H1 (cell line): Measurements from ENCODE around the gene DYSF.

Source experiments
- HDAC6 ChIP-seq: IDR thresholded peaks from one replicate; pipeline ENCODE4 v1.7.1; 2012; ENCODE audit warnings: low read depth, mild to moderate bottlenecking, inconsistent platforms, low read length, moderate library complexity
- POLR2A ChIP-seq, 2 experiments: IDR thresholded peaks; 1 replicate in 1 of 2; 2 replicates in 1 of 2; pipeline ENCODE4 v1.6.1; 2011; ENCODE audit warnings: low read depth in 2 of 2, low read length in 2 of 2, mild to moderate bottlenecking in 2 of 2; ENCODE audit errors: control extremely low read depth in 1 of 2
- POLR2AphosphoS5 ChIP-seq: IDR thresholded peaks from 2 replicates; pipeline ENCODE4 v1.6.1; 2011; ENCODE audit warnings: low read depth, low read length
- TBP ChIP-seq: IDR thresholded peaks from 2 replicates; pipeline ENCODE4 v1.6.1; 2011; ENCODE audit warnings: low read depth, low read length, improper control_type of control experiment
- YY1 ChIP-seq: IDR thresholded peaks from 2 replicates; pipeline ENCODE4 v1.6.1; 2011; ENCODE audit warnings: low read depth, mild to moderate bottlenecking, low read length
- TF ChIP-seq, protein P1 (sequence below), 3 experiments: IDR thresholded peaks; 1 replicate in 2 of 3; 2 replicates in 1 of 3; pipeline versions ENCODE4 v1.5.1 to v1.6.1; 2011; ENCODE audit warnings: low read length in 3 of 3, mild to moderate bottlenecking in 3 of 3, inconsistent platforms in 2 of 3, low read depth in 1 of 3, moderate library complexity in 1 of 3; ENCODE audit not compliant: insufficient read depth in 1 of 3; ENCODE audit errors: control extremely low read depth in 1 of 3
- TF ChIP-seq, protein P2 (sequence below): IDR thresholded peaks from 2 replicates; pipeline ENCODE4 v1.6.1; 2012; ENCODE audit warnings: low read length, inconsistent platforms

DNA sequence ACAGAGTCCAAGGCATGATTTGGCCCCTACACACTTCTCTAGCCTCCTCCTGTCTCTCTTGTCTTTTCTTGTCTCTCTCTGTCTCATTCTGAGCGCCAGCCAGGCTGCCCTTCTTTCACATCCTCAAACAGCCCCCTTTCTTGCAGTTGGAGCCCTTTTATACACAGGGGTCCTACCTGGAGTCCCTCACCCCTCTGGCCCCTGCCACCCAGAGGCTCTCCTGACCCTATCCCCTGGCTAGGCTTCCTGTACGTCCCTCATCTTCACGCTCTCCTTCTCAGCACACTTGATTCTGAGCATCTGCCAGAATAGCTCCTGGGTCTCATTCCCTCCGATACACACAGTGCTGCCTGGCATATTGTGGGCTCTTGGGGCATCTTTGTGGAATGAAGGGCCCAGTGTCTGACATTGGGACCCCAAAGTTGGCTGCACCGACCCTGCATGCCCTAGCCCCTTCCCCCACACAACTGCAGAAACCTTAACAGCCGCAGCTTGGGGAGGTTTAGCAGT is 261.9 kb downstream of the DYSF start:
- TF ChIP-seq, protein P1, sequence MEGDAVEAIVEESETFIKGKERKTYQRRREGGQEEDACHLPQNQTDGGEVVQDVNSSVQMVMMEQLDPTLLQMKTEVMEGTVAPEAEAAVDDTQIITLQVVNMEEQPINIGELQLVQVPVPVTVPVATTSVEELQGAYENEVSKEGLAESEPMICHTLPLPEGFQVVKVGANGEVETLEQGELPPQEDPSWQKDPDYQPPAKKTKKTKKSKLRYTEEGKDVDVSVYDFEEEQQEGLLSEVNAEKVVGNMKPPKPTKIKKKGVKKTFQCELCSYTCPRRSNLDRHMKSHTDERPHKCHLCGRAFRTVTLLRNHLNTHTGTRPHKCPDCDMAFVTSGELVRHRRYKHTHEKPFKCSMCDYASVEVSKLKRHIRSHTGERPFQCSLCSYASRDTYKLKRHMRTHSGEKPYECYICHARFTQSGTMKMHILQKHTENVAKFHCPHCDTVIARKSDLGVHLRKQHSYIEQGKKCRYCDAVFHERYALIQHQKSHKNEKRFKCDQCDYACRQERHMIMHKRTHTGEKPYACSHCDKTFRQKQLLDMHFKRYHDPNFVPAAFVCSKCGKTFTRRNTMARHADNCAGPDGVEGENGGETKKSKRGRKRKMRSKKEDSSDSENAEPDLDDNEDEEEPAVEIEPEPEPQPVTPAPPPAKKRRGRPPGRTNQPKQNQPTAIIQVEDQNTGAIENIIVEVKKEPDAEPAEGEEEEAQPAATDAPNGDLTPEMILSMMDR (IDR thresholded peaks at IDR 0.05; ENCODE audit: control extremely low read depth in 1 of 3, insufficient read depth in 1 of 3, low read depth in 1 of 3, low read length in 3 of 3), result no peak
- TF ChIP-seq HDAC6, result no peak
- TF ChIP-seq YY1, result no peak
- TF ChIP-seq, protein P2, sequence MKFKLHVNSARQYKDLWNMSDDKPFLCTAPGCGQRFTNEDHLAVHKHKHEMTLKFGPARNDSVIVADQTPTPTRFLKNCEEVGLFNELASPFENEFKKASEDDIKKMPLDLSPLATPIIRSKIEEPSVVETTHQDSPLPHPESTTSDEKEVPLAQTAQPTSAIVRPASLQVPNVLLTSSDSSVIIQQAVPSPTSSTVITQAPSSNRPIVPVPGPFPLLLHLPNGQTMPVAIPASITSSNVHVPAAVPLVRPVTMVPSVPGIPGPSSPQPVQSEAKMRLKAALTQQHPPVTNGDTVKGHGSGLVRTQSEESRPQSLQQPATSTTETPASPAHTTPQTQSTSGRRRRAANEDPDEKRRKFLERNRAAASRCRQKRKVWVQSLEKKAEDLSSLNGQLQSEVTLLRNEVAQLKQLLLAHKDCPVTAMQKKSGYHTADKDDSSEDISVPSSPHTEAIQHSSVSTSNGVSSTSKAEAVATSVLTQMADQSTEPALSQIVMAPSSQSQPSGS, result no peak
- TF ChIP-seq POLR2AphosphoS5, result no peak
- no peak for TF ChIP-seq POLR2A (IDR thresholded peaks at IDR 0.05; ENCODE audit: control extremely low read depth in 1 of 2, low read depth in 2 of 2, low read length in 2 of 2)
- no peak for TF ChIP-seq TBP
